ENCODE data around the gene FLT1. TPM values are rescaled to one million over a fixed set of nuclear protein-coding genes. Genes with fewer than 3 reads are reported as not detected.

Gene FLT1
- total RNA-seq, 1 experiment from 2014 or later: 0.18 TPM

DNA sequence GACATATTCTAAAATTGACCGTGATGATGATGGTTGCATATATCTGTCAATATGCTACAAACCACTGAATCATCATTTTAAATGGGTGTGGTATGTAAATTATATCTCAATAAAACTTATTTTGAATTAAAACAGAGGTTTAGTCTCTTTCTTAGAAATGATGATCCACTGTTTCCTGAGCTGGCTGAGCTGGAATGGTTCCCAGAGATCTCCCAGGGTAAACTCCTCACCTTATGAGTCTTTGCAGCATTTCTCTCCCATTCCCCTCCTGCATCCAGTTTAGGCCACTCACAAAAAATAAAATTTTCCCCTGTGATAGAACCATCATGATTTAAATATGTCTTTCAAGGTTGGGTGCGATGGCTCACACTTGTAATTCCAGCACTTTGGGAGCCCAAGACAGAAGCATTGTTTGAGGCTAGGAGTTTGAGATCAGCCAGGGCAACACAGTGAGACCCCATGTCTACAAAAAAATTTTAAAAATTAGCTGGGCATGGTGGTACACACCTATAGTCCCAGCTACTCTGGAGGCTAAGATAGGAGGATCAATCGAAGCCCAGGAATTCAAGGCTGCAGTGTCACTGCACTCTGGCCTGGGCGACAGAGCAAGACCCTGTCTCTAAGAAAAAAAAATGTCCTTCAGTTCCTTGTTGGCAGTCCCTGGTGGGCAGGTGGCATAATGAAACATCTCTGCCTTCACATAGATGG is 46.1 kb downstream of the FLT1 start:
- DNase-seq (ENCODE audit: low read depth, low spot score): no peak

DNA sequence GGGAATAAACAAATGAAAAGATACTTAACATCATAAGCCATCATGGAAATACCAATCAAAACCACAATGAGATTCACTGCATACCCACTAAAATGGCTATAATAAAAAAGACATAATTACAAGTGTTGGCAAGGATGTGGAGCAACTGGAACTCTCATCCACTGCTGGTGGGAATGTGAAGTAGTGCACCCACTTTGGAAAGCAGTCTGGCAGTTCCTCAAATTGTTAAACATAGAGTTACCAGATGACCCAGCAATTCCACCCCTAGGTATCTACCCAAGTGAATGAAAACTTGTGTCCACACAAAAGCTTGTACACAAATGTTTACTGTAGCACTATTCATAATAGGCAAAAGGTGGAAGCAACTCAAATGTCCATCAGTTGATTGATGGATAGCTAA is 46.9 kb downstream of the FLT1 start:
- in situ Hi-C loops (cut with HindIII; ENCODE audit: low pct_unique_long_range_greater_than_20kb, low sequenced_read_pairs): no loop called here
- no peak for DNase-seq (ENCODE audit: low read depth, low spot score)

More for the DNA sequence above, 46.1 kb downstream of the FLT1 start:
- in situ Hi-C loops (cut with HindIII; ENCODE audit: low pct_unique_long_range_greater_than_20kb, low sequenced_read_pairs): no loop called here

DNA sequence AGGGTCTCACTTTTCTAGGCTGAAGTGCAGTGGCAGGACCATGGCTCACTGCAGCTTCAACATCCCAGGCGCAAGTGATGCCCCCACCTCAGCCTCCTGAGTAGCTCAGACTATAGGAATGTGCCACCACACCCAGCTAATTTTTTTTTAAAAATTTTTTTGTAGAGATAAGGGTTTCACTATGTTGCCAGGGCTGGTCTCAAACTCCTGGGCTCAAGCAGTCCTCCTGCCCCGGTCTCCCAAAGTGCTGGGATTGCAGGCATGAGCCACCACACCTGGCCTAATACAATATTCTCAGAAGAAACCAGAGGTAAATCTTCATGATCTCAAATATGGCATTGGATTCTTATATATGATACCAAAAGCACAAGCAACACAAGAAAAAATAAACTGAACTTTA is 47.7 kb downstream of the FLT1 start:
- in situ Hi-C loops (cut with HindIII; ENCODE audit: low pct_unique_long_range_greater_than_20kb, low sequenced_read_pairs): no loop called here
- DNase-seq (ENCODE audit: low read depth, low spot score): no peak

DNA sequence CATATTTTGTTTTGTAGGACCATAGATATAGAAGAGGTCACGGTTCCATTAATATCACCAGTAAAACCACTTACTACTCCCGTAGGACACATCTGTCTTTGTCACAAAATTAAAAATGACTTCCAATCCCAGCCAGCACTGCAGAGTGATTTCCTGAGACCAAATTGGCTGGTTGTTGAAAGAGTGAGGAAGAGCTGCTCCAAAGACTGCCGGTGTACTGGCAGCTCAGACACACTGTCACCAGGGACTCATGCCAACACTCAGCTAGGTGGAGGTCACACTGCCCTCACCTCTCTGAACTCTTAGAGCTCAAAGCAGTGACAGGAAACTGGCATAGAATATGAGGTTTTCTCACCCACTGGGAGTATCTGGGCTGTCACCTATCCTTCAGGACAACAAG is 52.1 kb downstream of the FLT1 start:
- no peak for DNase-seq (ENCODE audit: low read depth, low spot score)
- in situ Hi-C loops (cut with HindIII; ENCODE audit: low pct_unique_long_range_greater_than_20kb, low sequenced_read_pairs): no loop called here

DNA sequence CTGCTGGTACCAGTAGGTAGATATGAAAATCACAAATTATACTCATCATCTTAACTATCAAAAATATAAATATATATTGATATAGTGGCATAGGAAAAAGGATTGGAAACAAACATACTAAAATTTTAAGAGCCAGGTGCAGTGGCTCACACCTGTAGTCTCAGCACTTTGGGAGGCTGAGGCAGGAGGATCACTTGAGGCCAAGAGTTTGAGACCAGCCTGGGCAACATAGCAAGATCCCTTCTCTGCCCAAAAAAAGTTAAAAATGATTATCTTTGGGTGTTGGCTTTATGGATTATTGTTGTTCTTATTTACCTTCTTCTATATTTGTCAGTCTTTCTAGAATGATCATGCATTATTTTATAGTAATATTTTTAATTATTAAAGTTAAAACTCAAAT is 53.4 kb downstream of the FLT1 start:
- no peak for DNase-seq (ENCODE audit: low read depth, low spot score)
- in situ Hi-C loops (cut with HindIII; ENCODE audit: low pct_unique_long_range_greater_than_20kb, low sequenced_read_pairs): no loop called here

DNA sequence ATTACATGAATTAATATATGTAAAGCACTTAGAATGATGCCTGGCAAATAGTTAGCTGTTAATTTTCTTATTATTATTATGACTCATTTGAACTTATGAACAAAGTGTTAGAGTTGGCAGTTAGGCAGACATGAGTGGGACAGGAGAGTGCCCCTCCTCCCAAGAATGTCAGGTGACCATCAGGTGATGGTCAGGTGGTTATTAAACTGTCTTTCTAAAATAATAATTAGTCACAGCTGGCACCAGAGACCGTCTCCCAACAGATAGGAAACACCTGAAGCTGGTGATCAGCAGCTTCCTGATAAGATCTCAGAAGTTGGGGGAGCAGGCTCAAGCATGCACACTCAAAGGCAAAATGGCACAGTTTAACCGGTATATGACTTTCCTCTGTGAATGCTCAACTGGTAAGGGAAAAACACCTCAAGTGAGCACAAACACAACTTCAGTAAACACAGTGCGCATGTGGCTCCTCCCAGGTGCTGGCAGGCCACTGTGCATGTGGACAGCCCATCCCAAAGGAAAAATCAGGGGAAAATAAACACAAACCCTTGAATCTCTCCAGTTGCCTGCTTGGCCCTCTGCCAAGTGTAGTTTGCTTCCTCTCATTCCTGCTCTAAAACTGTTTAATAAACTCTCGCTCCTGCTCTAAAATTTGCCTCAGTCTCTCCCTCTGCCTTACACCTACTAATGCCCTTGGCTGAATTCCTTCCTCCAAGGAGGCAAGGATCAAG is 54.0 kb downstream of the FLT1 start:
- in situ Hi-C loops (cut with HindIII; ENCODE audit: low pct_unique_long_range_greater_than_20kb, low sequenced_read_pairs): no loop called here
- DNase-seq (ENCODE audit: low read depth, low spot score): no peak

DNA sequence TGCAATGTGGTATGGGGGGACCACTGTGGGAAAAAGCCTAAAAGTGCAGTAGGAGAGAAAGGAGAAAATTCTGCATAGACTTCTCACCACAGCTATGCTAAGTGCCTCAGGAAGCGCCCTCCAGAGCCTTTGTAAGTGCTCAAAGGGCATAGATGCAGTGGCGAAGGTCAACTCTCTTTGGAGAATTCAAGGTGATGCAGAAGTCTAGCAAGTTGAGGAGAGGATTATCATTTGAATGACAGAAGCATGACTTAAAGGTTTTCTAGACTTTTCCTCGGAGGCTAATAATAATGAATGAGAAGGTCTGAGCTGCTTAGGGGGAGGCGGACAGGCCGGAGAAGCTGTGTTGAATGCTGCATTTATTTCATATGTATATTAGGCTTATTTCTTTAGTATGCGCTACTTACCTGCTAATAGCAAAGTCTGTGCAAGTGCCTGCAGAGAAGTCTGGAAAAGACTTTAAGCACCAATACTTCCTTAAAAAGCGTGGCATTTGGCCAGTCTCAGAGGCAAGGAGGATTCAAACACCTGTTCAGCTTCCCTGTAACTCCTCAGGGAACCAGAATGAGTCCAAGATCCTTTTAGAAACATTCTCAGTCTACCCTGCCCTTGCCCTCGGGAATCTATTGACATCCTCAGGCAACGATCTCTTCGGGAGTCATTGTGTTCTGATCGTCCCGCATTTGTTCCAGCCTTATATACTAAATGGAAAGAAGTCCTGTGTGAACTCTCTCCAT is 56.2 kb downstream of the FLT1 start:
- in situ Hi-C loops (cut with HindIII; ENCODE audit: low pct_unique_long_range_greater_than_20kb, low sequenced_read_pairs): no loop called here
- DNase-seq (ENCODE audit: low read depth, low spot score): no peak

DNA sequence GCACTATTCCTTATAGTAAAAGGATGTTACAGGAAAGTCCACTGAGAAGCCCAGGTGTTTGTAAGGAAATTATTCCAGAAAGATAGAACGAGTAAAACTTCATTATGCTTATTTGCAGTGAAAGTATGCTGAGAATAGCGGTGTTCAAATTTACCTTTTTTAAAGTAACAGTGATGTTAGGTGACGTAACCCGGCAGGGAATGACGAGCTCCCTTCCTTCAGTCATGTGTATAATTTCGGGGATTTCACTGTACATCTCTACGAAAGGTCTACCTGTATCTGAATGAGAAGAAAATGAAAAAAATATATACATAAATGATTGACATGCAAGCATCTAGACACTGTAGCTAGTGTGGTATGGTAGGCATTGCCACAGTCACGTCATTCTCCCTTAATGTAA is 56.9 kb downstream of the FLT1 start:
- in situ Hi-C loops (cut with HindIII; ENCODE audit: low pct_unique_long_range_greater_than_20kb, low sequenced_read_pairs): no loop called here
- no peak for DNase-seq (ENCODE audit: low read depth, low spot score)

DNA sequence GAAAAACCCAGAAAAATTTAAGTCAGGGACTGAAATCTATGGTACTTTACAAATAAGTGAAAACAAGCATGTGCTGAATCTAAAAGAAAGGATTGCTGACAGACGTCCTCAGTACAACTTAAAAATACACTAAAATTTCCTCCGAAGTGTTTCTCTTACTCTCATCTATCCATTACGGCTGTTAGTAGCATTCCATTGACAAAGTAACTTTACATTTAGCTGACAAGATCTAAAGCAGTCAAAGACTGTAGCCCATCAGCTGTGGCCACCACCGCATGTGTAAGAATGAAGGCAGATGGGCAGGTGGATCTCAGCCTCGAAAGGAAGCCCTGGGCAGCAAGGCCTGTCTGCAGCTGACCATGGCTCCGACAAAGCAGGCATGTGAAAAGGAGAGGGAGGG is 59.0 kb downstream of the FLT1 start:
- in situ Hi-C loops (cut with HindIII; ENCODE audit: low pct_unique_long_range_greater_than_20kb, low sequenced_read_pairs): no loop called here
- no peak for DNase-seq (ENCODE audit: low read depth, low spot score)

DNA sequence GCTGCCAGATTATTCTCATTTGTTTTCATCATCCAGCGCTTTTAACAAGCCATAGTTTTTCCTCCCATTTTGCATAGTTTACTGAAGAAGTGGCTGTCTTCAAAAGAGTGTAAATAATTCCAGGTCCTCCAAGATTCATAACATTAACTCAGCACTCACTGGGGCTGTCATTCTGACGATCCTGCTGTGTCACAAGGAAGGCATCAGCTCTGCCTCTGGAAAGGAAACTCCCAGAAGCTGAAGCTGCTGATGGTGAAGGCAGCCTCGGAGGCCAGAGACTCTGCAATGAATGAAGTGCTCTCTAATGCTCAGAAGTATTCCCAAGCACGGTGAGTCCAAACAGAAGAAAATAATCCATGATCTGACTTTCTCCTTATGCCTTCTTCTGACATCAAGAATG is 60.0 kb downstream of the FLT1 start:
- DNase-seq (ENCODE audit: low read depth, low spot score): no peak
- in situ Hi-C loops (cut with HindIII; ENCODE audit: low pct_unique_long_range_greater_than_20kb, low sequenced_read_pairs): no loop called here

DNA sequence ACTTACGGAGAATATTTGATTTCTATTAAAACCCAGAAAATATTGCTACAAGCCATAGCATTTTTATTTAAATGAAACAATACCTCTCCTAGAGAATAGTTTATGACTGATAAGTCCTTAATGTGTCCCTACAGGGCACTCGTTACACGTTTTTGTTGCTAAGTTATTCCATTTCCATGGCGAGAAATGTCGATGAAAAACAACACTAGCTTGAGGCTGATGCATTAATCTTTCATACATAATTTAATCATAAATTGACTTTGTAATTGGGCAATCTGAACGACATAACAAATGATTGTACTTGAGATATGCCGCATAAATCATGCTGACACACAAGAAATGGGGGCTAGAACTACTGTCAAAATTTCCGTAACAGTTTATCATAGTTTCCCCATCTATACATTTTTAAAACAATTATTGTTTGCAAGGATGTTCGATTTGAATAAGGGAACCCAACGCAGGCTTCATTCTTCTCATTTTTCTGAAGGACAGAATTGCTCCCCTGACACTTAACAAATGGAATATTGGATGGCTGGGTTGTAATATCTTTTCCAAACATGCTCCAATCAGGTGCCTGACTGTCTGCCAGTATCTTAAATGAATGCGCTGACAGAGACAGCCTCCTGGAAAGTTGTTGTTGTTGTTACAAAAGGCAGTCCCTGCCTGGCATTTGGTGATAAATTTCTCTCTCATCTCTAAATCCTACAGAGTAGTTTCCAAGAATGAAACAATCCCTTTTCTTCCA is 61.9 kb downstream of the FLT1 start:
- in situ Hi-C loops (cut with HindIII; ENCODE audit: low pct_unique_long_range_greater_than_20kb, low sequenced_read_pairs): no loop called here
- DNase-seq (ENCODE audit: low read depth, low spot score): no peak

DNA sequence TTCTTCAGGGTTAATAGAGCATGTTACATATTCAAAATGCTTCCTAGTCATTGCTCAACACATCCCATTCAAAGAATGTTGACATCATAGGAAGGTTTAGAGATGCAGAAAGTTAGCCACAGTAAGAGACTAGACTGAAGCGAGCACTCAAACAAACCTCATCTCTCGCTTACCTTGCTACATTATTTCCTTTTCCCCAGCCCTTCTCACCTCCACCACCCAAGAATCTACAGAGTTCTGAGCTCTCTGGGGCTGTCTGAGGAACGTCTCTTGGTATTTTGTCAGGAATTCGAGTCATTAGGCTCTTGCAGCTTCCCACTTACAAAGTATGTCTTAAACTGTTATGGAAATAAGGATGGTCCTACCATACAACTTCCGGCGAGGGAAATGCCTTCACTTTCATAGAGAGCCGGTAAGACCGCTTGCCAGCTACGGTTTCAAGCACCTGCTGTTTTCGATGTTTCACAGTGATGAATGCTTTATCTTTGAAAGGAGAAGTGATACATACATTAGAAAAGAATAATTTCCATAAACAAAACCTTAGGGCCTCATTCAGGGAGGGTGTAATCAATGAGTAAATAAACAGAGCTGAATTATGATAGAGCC is 65.1 kb downstream of the FLT1 start:
- DNase-seq (ENCODE audit: low read depth, low spot score): no peak
- in situ Hi-C loops (cut with HindIII; ENCODE audit: low pct_unique_long_range_greater_than_20kb, low sequenced_read_pairs): no loop called here

DNA sequence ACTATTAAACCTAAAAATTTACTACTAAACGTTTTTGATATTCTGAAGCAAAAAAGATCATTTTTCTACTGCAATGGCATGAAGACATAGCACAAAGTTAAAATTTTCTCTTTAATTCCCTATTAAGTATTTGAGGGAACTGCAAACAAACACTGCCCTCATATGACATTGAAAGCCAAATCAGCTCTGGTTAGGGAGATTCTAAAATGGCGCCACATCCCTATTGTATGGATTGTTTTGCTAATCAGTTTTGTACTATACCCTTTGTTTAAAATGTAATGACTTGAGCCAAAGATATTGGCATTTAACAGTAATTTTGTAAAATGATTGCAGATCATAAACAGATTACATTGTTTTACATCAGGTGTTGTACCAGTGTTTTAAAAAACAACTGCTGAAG is 65.8 kb downstream of the FLT1 start:
- in situ Hi-C loops (cut with HindIII; ENCODE audit: low pct_unique_long_range_greater_than_20kb, low sequenced_read_pairs): no loop called here
- DNase-seq (ENCODE audit: low read depth, low spot score): no peak

DNA sequence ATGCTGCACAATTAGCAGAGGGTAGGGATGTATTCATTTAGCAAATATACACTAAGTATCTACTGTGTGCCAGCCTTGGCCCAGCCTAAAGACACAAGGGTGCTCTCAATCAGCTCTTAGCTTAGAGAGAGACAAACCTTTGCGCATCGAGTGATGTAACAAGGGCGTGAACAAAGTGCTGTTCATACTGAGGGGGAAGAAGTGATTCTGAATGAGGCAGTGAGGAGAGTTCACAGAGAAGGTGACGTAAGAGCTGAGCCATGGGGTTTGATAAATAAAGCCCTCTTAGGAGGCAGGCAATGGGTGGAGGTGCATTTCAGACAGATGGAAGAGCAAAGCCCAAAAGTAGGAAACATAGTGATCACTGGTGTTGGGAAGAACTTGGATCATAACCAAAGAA is 68.5 kb downstream of the FLT1 start:
- in situ Hi-C loops (cut with HindIII; ENCODE audit: low pct_unique_long_range_greater_than_20kb, low sequenced_read_pairs): no loop called here
- no peak for DNase-seq (ENCODE audit: low read depth, low spot score)

DNA sequence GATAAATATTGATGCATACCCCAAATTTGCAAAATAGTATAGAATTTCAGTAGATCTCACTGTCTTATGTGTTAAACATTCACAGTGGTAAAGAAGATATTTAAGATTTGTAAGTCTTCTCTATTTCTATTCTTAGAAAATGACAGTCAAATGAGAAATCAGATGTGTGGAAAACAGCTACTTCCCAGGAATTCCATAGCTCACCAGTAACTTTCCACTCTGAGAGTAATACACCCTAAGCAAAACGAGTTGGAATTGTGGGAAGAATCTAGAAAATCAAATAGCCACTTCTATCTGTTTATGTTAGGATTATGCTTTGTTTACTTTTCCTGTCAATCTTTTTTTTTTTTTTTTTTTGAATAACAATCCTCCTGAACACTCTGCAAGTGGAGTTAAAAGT is 69.1 kb downstream of the FLT1 start:
- in situ Hi-C loops (cut with HindIII; ENCODE audit: low pct_unique_long_range_greater_than_20kb, low sequenced_read_pairs): no loop called here
- no peak for DNase-seq (ENCODE audit: low read depth, low spot score)

DNA sequence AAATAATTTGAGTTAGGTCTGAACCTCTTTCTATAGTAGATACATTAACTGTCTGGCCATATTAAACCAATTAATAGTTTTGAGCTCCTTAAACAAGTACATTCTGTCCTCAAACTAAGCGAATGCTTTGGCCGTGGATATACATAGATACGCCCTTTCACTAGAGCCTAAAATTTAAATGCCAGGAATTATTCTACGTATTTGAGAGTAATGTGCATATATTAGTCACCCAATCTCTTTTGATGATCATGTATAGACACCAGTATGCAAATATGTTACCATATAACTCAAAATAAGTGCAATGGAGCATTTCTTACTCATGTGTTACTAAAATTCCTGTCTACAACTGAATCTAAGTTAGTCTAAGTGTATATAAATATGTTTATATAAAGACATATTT is 70.4 kb downstream of the FLT1 start:
- in situ Hi-C loops (cut with HindIII; ENCODE audit: low pct_unique_long_range_greater_than_20kb, low sequenced_read_pairs): no loop called here

DNA sequence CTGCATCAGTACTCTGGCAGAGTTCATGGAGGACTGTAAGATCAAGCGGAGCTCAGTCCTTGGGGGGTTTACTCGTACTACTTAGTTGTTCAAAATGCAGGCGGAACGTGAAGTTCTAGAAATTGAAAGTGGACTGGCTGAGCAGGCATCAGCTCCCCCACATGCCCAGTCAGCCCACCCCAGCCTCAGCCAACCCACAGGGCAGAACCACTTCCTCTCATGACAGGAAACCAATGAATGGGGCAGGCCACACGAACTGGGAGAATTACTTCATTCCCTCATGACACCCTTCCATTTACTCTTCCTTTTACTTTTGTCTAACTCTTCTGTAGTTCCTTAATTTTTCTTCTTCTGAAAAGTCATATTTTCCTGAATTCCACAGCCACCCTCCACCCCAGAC is 71.9 kb downstream of the FLT1 start:
- DNase-seq (ENCODE audit: low read depth, low spot score): no peak

More for the DNA sequence above, 70.4 kb downstream of the FLT1 start:
- DNase-seq (ENCODE audit: low read depth, low spot score): no peak

More for the DNA sequence above, 71.9 kb downstream of the FLT1 start:
- in situ Hi-C loops (cut with HindIII; ENCODE audit: low pct_unique_long_range_greater_than_20kb, low sequenced_read_pairs): no loop called here

Data from SK-MEL-5 (cell line).